ENCODE measurements around the gene GHR. TPM values are rescaled to one million over a fixed set of nuclear protein-coding genes. Genes with fewer than 3 reads are reported as not detected.

The GHR gene
- total and polyA plus RNA-seq, 2 of the 8 experiments (the other 6 are each of a cell fraction or from before 2014, with no cell fraction given), result 0.15 to 0.19 TPM

GRCh38 chr5:42629284-42629683 is 206.0 kb downstream of the GHR start (continued):
- TF ChIP-seq GTF2F1 (IDR thresholded peaks at IDR 0.05; ENCODE audit: borderline replicate concordance, low read depth, low read length) (no peak), SUZ12 (IDR thresholded peaks at IDR 0.05; ENCODE audit: low read length) (no peak)

All from H1 (cell line).